ENCODE results near the gene SLC7A7. TPM values are rescaled to one million over a fixed set of nuclear protein-coding genes. Genes with fewer than 3 reads are reported as not detected.
"Not testable (repeated sequence)": the region's sequence is repeated elsewhere in the genome, so short reads cannot be mapped to it uniquely, and the experiment has no call there.

The SLC7A7 gene
- total and polyA plus RNA-seq, 8 donors: 9.6 to 67.6 (median 10.3) TPM

DNA sequence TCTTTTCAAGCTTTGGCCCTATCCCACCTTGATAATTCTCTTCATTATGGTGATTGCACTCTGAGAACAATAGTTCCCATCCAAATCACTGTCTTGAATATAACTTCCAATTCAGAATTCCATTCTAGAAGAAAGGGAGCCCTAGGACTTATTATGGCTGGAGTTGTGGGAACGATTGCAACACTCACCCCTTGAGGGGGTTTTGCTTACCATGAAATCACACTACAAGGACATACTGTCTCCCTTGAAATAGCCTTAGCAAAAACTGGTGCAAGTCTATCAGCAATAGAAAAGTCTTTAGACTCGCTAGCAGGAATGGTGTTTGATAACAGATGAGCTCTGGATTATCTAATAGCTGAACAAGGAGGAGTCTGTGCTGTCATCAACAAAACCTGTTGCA lies 80.1 kb downstream of the SLC7A7 start:
- H3K4me3 ChIP-seq: no peak overlapping the region
- H3K36me3 ChIP-seq: no peaks in the 10 kb centered on the region
- H3K27ac ChIP-seq: no peak overlapping the region
- no peaks in the 10 kb centered on the region for H3K4me1 ChIP-seq
- DNase-seq (no peak), ATAC-seq (no peak)
- TF ChIP-seq, protein P1, sequence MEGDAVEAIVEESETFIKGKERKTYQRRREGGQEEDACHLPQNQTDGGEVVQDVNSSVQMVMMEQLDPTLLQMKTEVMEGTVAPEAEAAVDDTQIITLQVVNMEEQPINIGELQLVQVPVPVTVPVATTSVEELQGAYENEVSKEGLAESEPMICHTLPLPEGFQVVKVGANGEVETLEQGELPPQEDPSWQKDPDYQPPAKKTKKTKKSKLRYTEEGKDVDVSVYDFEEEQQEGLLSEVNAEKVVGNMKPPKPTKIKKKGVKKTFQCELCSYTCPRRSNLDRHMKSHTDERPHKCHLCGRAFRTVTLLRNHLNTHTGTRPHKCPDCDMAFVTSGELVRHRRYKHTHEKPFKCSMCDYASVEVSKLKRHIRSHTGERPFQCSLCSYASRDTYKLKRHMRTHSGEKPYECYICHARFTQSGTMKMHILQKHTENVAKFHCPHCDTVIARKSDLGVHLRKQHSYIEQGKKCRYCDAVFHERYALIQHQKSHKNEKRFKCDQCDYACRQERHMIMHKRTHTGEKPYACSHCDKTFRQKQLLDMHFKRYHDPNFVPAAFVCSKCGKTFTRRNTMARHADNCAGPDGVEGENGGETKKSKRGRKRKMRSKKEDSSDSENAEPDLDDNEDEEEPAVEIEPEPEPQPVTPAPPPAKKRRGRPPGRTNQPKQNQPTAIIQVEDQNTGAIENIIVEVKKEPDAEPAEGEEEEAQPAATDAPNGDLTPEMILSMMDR (IDR thresholded peaks at IDR 0.05): no peak
- H3K9me3 ChIP-seq: no peaks in the 10 kb centered on the region
- H3K27me3 ChIP-seq: no peaks in the 10 kb centered on the region
- intact Hi-C loops (cut with DNase I): no loop called here

- H3K4me3 ChIP-seq: no peak overlapping the region
- H3K36me3 ChIP-seq: no peaks in the 10 kb centered on the region
- H3K4me1 ChIP-seq: no peaks in the 10 kb centered on the region
- TF ChIP-seq, protein P1 (IDR thresholded peaks at IDR 0.05): no peak
- no peak overlapping the region for H3K27ac ChIP-seq
- no peaks in the 10 kb centered on the region for H3K27me3 ChIP-seq
- no peaks in the 10 kb centered on the region for H3K9me3 ChIP-seq
- intact Hi-C loops (cut with DNase I): no loop called here
- DNase-seq: no peak
- ATAC-seq: no peak
Observed at GRCh38 chr14:22733829-22734228, 81.4 kb downstream of the SLC7A7 start.

- H3K36me3 ChIP-seq; DNase-seq; H3K4me1 ChIP-seq; H3K27ac ChIP-seq; H3K9me3 ChIP-seq; H3K4me3 ChIP-seq; H3K27me3 ChIP-seq; ATAC-seq; intact Hi-C loops (cut with DNase I): not testable (repeated sequence)
Observed at GRCh38 chr14:22732062-22732461, 83.2 kb downstream of the SLC7A7 start.

GRCh38 chr14:22726012-22726411 lies 89.2 kb downstream of the SLC7A7 start:
- TF ChIP-seq, protein P1 (IDR thresholded peaks at IDR 0.05): no peak
- Histone ChIP-seq H3K27me3 (no peaks in the 10 kb centered on the region), H3K27ac (no peak overlapping the region), H3K36me3 (no peaks in the 10 kb centered on the region), H3K4me1 (no peaks in the 10 kb centered on the region), H3K4me3 (no peak overlapping the region), H3K9me3 (no peaks in the 10 kb centered on the region)
- ATAC-seq (no peak), DNase-seq (no peak)
- intact Hi-C loops (cut with DNase I): no loop called here

DNA sequence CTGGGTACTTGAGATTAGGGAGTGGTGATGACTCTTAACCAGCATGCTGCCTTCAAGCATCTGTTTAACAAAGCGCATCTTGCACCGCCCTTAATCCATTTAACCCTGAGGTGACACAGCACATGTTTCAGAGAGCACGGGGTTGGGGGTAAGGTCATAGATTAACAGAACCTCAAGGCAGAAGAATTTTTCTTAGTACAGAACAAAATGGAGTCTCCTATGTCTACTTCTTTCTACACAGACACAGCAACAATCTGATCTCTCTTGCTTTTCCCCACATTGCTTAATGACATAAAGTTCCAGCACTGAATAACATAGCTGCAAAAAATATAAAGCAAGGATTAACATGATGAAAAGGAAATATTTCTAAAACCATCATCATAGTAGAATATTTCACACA lies 89.9 kb downstream of the SLC7A7 start:
- H3K4me1 ChIP-seq; ATAC-seq; H3K27ac ChIP-seq; intact Hi-C loops (cut with DNase I); DNase-seq; H3K4me3 ChIP-seq; H3K36me3 ChIP-seq; H3K9me3 ChIP-seq; H3K27me3 ChIP-seq: not testable (repeated sequence)

GRCh38 chr14:22724847-22725246 lies 90.4 kb downstream of the SLC7A7 start:
- intact Hi-C loops (cut with DNase I); H3K27me3 ChIP-seq; DNase-seq; H3K27ac ChIP-seq; H3K9me3 ChIP-seq; H3K4me3 ChIP-seq; H3K36me3 ChIP-seq; ATAC-seq; H3K4me1 ChIP-seq: not testable (repeated sequence)

- Histone ChIP-seq H3K4me1 (no peaks in the 10 kb centered on the region), H3K4me3 (no peak overlapping the region), H3K27ac (no peak overlapping the region), H3K9me3 (no peaks in the 10 kb centered on the region), H3K36me3 (no peaks in the 10 kb centered on the region), H3K27me3 (no peaks in the 10 kb centered on the region)
- DNase-seq (no peak), ATAC-seq (no peak)
- intact Hi-C loops (cut with DNase I): no loop called here
- TF ChIP-seq, protein P1 (IDR thresholded peaks at IDR 0.05): no peak
Observed at GRCh38 chr14:22723815-22724214, 91.4 kb downstream of the SLC7A7 start.

Measured in left lung (tissue), 10 donors.